ENCODE results near the gene ZNF37A. TPM values are rescaled to one million over a fixed set of nuclear protein-coding genes. Genes with fewer than 3 reads are reported as not detected.

Gene ZNF37A
- polyA plus RNA-seq, 1 donor (not counting 4 experiments of a cell fraction or from before 2014, with no cell fraction given): 8.7 TPM

DNA sequence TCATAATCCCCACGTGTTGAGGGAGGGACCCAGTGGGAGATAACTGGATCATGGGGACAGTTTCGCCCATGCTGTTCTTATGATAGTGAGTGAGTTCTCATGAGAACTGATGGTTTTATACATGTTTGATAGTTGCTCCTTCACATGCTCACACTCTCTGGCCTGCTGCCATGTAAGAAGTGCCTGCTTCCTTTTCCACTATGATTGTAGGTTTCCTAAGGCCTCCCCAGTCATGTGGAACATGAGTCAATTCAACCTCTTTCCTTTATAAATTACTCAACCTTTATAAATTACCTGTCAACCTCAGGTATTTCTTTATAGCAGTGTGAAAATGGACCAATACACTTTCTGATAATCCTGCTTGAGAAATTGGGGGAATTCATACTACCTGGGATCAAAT lies 80.2 kb downstream of the ZNF37A start:
- no peak overlapping the region for H2AFZ ChIP-seq (ENCODE audit: control insufficient read depth, low read length)
- DNase-seq (ENCODE audit: low read depth, low spot score) (no peak), FAIRE-seq (no peak)
- no peaks in the 10 kb centered on the region for H3K79me2 ChIP-seq (ENCODE audit: control insufficient read depth, insufficient read depth, low read length)
- no peak overlapping the region for H3K9ac ChIP-seq (ENCODE audit: control insufficient read depth, extremely low read depth, insufficient read depth, low read length)
- H3K36me3 ChIP-seq (ENCODE audit: control insufficient read depth in 2 of 2, extremely low read depth in 1 of 2, insufficient read depth in 2 of 2, low read length in 2 of 2): no peaks in the 10 kb centered on the region
- no peaks in the 10 kb centered on the region for H3K9me3 ChIP-seq (ENCODE audit: control insufficient read depth, low read depth, low read length)
- H3K4me3 ChIP-seq (ENCODE audit: control insufficient read depth in 2 of 3, extremely low read depth in 1 of 3, insufficient read depth in 2 of 3, low read depth in 1 of 3, low read length in 3 of 3): no peak overlapping the region
- no peaks in the 10 kb centered on the region for H3K4me1 ChIP-seq (ENCODE audit: control insufficient read depth, extremely low read depth, insufficient read depth, low read length)
- dilution Hi-C loops (cut with MboI; ENCODE audit: extremely low pct_ligation_motif_present, low sequenced_read_pairs): no loop called here
- H3K9me1 ChIP-seq (ENCODE audit: control insufficient read depth, extremely low read depth, insufficient read depth, low read length): no peaks in the 10 kb centered on the region
- H4K20me1 ChIP-seq (ENCODE audit: control insufficient read depth, extremely low read depth, insufficient read depth, low read length): no peaks in the 10 kb centered on the region
- no peak overlapping the region for H3K27ac ChIP-seq (ENCODE audit: control insufficient read depth, insufficient read depth, low read length)
- no peaks in the 10 kb centered on the region for H3K27me3 ChIP-seq (ENCODE audit: control insufficient read depth, extremely low read depth, insufficient read depth, low read length)
- no peak overlapping the region for H3K4me2 ChIP-seq (ENCODE audit: control insufficient read depth, extremely low read depth, insufficient read depth, low read depth, low read length)
- TF ChIP-seq CTCF (optimal IDR thresholded peaks at IDR 0.05 in 1 of 3, IDR thresholded peaks at IDR 0.05 in 1 of 3, conservative IDR thresholded peaks at IDR 0.05 in 1 of 3; ENCODE audit: extremely low read depth in 1 of 3, insufficient read depth in 2 of 3, low read length in 3 of 3): no peak
- TF ChIP-seq EZH2 (IDR thresholded peaks at IDR 0.05; ENCODE audit: low read length): no peak

DNA sequence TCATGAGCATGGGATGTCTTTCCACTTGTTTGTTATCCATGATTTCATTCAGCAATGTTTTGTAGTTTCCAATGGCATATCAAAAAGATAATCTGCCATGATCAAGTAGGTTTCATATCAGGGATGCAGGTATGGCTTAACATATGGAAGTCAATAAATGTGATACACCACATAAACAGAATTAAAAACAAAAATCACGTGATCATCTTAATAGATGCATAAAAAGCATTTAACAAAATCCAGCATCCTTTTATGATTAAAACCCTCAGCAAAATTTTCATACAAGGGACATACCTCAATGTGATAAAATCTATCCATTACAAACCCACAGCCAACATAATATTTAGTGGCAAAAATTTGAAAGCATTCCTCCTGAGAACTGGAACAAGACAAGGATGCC lies 90.3 kb downstream of the ZNF37A start:
- no peaks in the 10 kb centered on the region for H3K36me3 ChIP-seq (ENCODE audit: control insufficient read depth in 2 of 2, extremely low read depth in 1 of 2, insufficient read depth in 2 of 2, low read length in 2 of 2)
- H3K9me1 ChIP-seq (ENCODE audit: control insufficient read depth, extremely low read depth, insufficient read depth, low read length): no peaks in the 10 kb centered on the region
- H3K9me3 ChIP-seq (ENCODE audit: control insufficient read depth, low read depth, low read length): no peaks in the 10 kb centered on the region
- FAIRE-seq (no peak), DNase-seq (ENCODE audit: low read depth, low spot score) (no peak)
- H2AFZ ChIP-seq (ENCODE audit: control insufficient read depth, low read length): no peak overlapping the region
- no peaks in the 10 kb centered on the region for H4K20me1 ChIP-seq (ENCODE audit: control insufficient read depth, extremely low read depth, insufficient read depth, low read length)
- H3K4me3 ChIP-seq (ENCODE audit: control insufficient read depth in 2 of 3, extremely low read depth in 1 of 3, insufficient read depth in 2 of 3, low read depth in 1 of 3, low read length in 3 of 3): no peak overlapping the region
- TF ChIP-seq CTCF (optimal IDR thresholded peaks at IDR 0.05 in 1 of 3, IDR thresholded peaks at IDR 0.05 in 1 of 3, conservative IDR thresholded peaks at IDR 0.05 in 1 of 3; ENCODE audit: extremely low read depth in 1 of 3, insufficient read depth in 2 of 3, low read length in 3 of 3): no peak
- TF ChIP-seq EZH2 (IDR thresholded peaks at IDR 0.05; ENCODE audit: low read length): no peak
- H3K4me2 ChIP-seq (ENCODE audit: control insufficient read depth, extremely low read depth, insufficient read depth, low read depth, low read length): no peak overlapping the region
- dilution Hi-C loops (cut with MboI; ENCODE audit: extremely low pct_ligation_motif_present, low sequenced_read_pairs): no loop called here
- H3K27me3 ChIP-seq (ENCODE audit: control insufficient read depth, extremely low read depth, insufficient read depth, low read length): no peaks in the 10 kb centered on the region
- H3K79me2 ChIP-seq (ENCODE audit: control insufficient read depth, insufficient read depth, low read length): no peaks in the 10 kb centered on the region
- H3K9ac ChIP-seq (ENCODE audit: control insufficient read depth, extremely low read depth, insufficient read depth, low read length): no peak overlapping the region
- no peak overlapping the region for H3K27ac ChIP-seq (ENCODE audit: control insufficient read depth, insufficient read depth, low read length)
- H3K4me1 ChIP-seq (ENCODE audit: control insufficient read depth, extremely low read depth, insufficient read depth, low read length): no peaks in the 10 kb centered on the region

Small RNAs within 50 kb of the gene (small RNA-seq; reads per million reads assigned to genes)
- 0 reads per million in 3 experiments for gene AL117339.2 (ENCODE audit: insufficient read length in 3 of 3, low read depth in 3 of 3, low replicate concordance in 1 of 3)
- 0 reads per million in 3 experiments for gene AL161931.1 (ENCODE audit: insufficient read length in 3 of 3, low read depth in 3 of 3, low replicate concordance in 1 of 3)
- gene FXYD6P2 (ENCODE audit: insufficient read length in 3 of 3, low read depth in 3 of 3, low replicate concordance in 1 of 3): 0 reads per million in 3 experiments

Other genes with a start within 250 kb of the ZNF37A start
- gene ZNF248, start 236.7 kb upstream of the ZNF37A start, polyA plus RNA-seq: 2.6 to 5.7 TPM (median 4.9 TPM) in 3 replicates
- 1.6 to 2.7 TPM (median 2.4 TPM) in 3 replicates for gene ZNF25, start 117.7 kb upstream of the ZNF37A start, polyA plus RNA-seq
- 8.9 to 14.3 TPM (median 12.3 TPM) in 3 replicates for gene ZNF33A, start 83.7 kb upstream of the ZNF37A start, polyA plus RNA-seq